ENCODE results near the gene PGM3.

Gene PGM3

GRCh38 chr6:83182114-83182513, 11.0 kb downstream of the PGM3 start:
- Histone ChIP-seq H3K4me3 (ENCODE audit: low read depth, low read length) (no peak overlapping the region), H3K9me3 (ENCODE audit: control insufficient read depth, insufficient read depth, low read depth, low read length) (no peaks in the 10 kb centered on the region), H3K27ac (ENCODE audit: extremely low read depth, low read depth, low read length) (no peak overlapping the region), H3K36me3 (ENCODE audit: control insufficient read depth in 2 of 2, insufficient read depth in 1 of 2, low read length in 2 of 2) (peaks cover 48 to 94% of the 10 kb centered on the region in 2 experiments), H3K4me1 (ENCODE audit: control insufficient read depth, insufficient read depth, low read length) (no peaks in the 10 kb centered on the region)
- POLR2A ChIA-PET = no interaction called here
- CTCF ChIA-PET = interaction anchor here (0.9 to 1.0 kb wide), 2 partner anchors 33 to 115 kb away, joined by 3 to 4 read pairs; partner anchors contain the start of gene DOP1A
- TF ChIP-seq, protein P1, sequence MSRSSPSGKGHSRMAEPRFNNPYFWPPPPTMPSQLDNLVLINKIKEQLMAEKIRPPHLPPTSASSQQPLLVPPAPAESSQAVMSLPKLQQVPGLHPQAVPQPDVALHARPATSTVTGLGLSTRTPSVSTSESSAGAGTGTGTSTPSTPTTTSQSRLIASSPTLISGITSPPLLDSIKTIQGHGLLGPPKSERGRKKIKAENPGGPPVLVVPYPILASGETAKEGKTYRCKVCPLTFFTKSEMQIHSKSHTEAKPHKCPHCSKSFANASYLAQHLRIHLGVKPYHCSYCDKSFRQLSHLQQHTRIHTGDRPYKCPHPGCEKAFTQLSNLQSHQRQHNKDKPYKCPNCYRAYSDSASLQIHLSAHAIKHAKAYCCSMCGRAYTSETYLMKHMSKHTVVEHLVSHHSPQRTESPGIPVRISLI (tag by site-specific recombination; IDR thresholded peaks at IDR 0.05) = peak; percentile 53; the same call in 1 of the 2 replicates
- TF ChIP-seq ZNF629 (tag by site-specific recombination; IDR thresholded peaks at IDR 0.05) (peak; percentile 51; the same call in 1 of the 2 replicates), YY1 (tag by site-specific recombination; IDR thresholded peaks at IDR 0.05) (no peak), SP7 (tag by site-specific recombination; IDR thresholded peaks at IDR 0.05) (0 out of 2 replicates have a peak, but pooled peaks have one; percentile 31)
- TF ChIP-seq, protein P2, sequence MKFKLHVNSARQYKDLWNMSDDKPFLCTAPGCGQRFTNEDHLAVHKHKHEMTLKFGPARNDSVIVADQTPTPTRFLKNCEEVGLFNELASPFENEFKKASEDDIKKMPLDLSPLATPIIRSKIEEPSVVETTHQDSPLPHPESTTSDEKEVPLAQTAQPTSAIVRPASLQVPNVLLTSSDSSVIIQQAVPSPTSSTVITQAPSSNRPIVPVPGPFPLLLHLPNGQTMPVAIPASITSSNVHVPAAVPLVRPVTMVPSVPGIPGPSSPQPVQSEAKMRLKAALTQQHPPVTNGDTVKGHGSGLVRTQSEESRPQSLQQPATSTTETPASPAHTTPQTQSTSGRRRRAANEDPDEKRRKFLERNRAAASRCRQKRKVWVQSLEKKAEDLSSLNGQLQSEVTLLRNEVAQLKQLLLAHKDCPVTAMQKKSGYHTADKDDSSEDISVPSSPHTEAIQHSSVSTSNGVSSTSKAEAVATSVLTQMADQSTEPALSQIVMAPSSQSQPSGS (tag by site-specific recombination; IDR thresholded peaks at IDR 0.05; ENCODE audit: low read depth) = peak; percentile 78
- TF ChIP-seq, protein P3, sequence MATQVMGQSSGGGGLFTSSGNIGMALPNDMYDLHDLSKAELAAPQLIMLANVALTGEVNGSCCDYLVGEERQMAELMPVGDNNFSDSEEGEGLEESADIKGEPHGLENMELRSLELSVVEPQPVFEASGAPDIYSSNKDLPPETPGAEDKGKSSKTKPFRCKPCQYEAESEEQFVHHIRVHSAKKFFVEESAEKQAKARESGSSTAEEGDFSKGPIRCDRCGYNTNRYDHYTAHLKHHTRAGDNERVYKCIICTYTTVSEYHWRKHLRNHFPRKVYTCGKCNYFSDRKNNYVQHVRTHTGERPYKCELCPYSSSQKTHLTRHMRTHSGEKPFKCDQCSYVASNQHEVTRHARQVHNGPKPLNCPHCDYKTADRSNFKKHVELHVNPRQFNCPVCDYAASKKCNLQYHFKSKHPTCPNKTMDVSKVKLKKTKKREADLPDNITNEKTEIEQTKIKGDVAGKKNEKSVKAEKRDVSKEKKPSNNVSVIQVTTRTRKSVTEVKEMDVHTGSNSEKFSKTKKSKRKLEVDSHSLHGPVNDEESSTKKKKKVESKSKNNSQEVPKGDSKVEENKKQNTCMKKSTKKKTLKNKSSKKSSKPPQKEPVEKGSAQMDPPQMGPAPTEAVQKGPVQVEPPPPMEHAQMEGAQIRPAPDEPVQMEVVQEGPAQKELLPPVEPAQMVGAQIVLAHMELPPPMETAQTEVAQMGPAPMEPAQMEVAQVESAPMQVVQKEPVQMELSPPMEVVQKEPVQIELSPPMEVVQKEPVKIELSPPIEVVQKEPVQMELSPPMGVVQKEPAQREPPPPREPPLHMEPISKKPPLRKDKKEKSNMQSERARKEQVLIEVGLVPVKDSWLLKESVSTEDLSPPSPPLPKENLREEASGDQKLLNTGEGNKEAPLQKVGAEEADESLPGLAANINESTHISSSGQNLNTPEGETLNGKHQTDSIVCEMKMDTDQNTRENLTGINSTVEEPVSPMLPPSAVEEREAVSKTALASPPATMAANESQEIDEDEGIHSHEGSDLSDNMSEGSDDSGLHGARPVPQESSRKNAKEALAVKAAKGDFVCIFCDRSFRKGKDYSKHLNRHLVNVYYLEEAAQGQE (tag by site-specific recombination; IDR thresholded peaks at IDR 0.05) = no peak

DNA sequence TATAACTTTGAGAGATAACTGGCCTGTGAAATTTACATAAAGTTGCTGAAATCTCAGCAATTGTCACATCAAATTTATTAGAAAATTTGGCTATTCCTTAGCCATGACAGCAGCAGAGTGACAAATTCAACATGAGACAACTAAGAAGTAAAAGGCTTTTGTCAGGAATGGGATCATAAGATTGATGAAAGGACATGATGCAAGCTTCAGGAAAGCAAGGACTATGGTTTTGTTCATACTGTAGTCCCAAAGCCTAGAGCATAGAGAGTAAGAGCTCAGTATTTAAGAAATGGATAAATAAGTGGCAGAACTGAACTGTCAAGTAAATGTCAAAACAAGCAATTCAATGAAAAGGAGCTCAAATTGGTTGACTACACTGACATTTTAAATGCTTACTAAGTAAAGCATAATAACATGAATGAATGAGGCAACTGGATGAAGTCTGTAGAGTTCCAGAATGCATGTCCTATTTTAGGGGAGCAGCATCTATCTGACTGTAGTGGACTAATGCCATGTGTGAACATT, 12.6 kb downstream of the PGM3 start:
- H3K9me3 ChIP-seq (ENCODE audit: control insufficient read depth, insufficient read depth, low read depth, low read length) = no peaks in the 10 kb centered on the region
- H3K36me3 ChIP-seq (ENCODE audit: control insufficient read depth in 2 of 2, insufficient read depth in 1 of 2, low read length in 2 of 2) = peaks cover 56 to 95% of the 10 kb centered on the region in 2 experiments
- H3K4me3 ChIP-seq (ENCODE audit: low read depth, low read length) = no peak overlapping the region
- POLR2A ChIA-PET = interaction anchor here (0.9 to 1.5 kb wide), 2 partner anchors 9 to 13 kb away, joined by 3 to 7 read pairs; partner anchors contain the start of genes PGM3 and RWDD2A
- H3K4me1 ChIP-seq (ENCODE audit: control insufficient read depth, insufficient read depth, low read length) = no peaks in the 10 kb centered on the region
- H3K27ac ChIP-seq (ENCODE audit: extremely low read depth, low read depth, low read length) = no peak overlapping the region
- CTCF ChIA-PET = interaction anchor here (0.6 to 1.0 kb wide), 2 partner anchors 34 to 332 kb away, joined by 3 to 5 read pairs; partner anchors contain the start of gene PRSS35
- TF ChIP-seq MEIS1 (CRISPR knock-in tag; IDR thresholded peaks at IDR 0.05; ENCODE audit: borderline replicate concordance) (no peak), ZSCAN5A (tag by site-specific recombination; IDR thresholded peaks at IDR 0.05) (no peak), ZNF146 (tag by site-specific recombination; IDR thresholded peaks at IDR 0.05) (no peak), ZNF37A (tag by site-specific recombination; IDR thresholded peaks at IDR 0.05) (no peak), KLF7 (tag by site-specific recombination; IDR thresholded peaks at IDR 0.05; ENCODE audit: borderline replicate concordance) (no peak), ZBTB21 (tag by site-specific recombination; IDR thresholded peaks at IDR 0.05) (no peak), ZNF202 (tag by site-specific recombination; IDR thresholded peaks at IDR 0.05; ENCODE audit: borderline replicate concordance) (no peak), YY2 (tag by site-specific recombination; IDR thresholded peaks at IDR 0.05) (no peak), ZNF555 (tag by site-specific recombination; conservative IDR thresholded peaks at IDR 0.05) (no peak), ZNF791 (tag by site-specific recombination; IDR thresholded peaks at IDR 0.05) (no peak), MZF1 (tag by site-specific recombination; IDR thresholded peaks at IDR 0.05; ENCODE audit: borderline replicate concordance) (no peak), ZNF394 (tag by site-specific recombination; IDR thresholded peaks at IDR 0.05; ENCODE audit: borderline replicate concordance) (no peak), ZNF768 (tag by site-specific recombination; IDR thresholded peaks at IDR 0.05) (no peak)
- TF ChIP-seq, protein P4, sequence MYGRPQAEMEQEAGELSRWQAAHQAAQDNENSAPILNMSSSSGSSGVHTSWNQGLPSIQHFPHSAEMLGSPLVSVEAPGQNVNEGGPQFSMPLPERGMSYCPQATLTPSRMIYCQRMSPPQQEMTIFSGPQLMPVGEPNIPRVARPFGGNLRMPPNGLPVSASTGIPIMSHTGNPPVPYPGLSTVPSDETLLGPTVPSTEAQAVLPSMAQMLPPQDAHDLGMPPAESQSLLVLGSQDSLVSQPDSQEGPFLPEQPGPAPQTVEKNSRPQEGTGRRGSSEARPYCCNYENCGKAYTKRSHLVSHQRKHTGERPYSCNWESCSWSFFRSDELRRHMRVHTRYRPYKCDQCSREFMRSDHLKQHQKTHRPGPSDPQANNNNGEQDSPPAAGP (tag by site-specific recombination; IDR thresholded peaks at IDR 0.05) = no peak
- TF ChIP-seq, protein P5, sequence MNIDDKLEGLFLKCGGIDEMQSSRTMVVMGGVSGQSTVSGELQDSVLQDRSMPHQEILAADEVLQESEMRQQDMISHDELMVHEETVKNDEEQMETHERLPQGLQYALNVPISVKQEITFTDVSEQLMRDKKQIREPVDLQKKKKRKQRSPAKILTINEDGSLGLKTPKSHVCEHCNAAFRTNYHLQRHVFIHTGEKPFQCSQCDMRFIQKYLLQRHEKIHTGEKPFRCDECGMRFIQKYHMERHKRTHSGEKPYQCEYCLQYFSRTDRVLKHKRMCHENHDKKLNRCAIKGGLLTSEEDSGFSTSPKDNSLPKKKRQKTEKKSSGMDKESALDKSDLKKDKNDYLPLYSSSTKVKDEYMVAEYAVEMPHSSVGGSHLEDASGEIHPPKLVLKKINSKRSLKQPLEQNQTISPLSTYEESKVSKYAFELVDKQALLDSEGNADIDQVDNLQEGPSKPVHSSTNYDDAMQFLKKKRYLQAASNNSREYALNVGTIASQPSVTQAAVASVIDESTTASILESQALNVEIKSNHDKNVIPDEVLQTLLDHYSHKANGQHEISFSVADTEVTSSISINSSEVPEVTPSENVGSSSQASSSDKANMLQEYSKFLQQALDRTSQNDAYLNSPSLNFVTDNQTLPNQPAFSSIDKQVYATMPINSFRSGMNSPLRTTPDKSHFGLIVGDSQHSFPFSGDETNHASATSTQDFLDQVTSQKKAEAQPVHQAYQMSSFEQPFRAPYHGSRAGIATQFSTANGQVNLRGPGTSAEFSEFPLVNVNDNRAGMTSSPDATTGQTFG (tag by site-specific recombination; IDR thresholded peaks at IDR 0.05; ENCODE audit: borderline replicate concordance) = no peak

Data from HEK293 (cell line).